ENCODE measurements around the gene GRIN3B. TPM values are rescaled to one million over a fixed set of nuclear protein-coding genes. Genes with fewer than 3 reads are reported as not detected.

GRIN3B gene
- total and polyA plus RNA-seq, 2 of the 8 experiments (the other 6 are each of a cell fraction or from before 2014, with no cell fraction given): 0.45 to 1.0 TPM

GRCh38 chr19:984165-984967, 15.9 kb upstream of the GRIN3B start, which contains the start of gene WDR18 (continued):
- TF ChIP-seq RAD21 (IDR thresholded peaks at IDR 0.05 in 1 of 2, conservative IDR thresholded peaks at IDR 0.05 in 1 of 2; ENCODE audit: low read depth in 2 of 2, low read length in 2 of 2): no peak
- no peak for TF ChIP-seq SIX5 (IDR thresholded peaks at IDR 0.05; ENCODE audit: low read depth, low read length)
- peak; percentile 46 to 72; a peak in 1 of 4 replicates for TF ChIP-seq HDAC2 (IDR thresholded peaks at IDR 0.05; ENCODE audit: borderline replicate concordance in 1 of 2, low read depth in 2 of 2, low read length in 2 of 2)
- peak; percentile 98 for TF ChIP-seq KDM5A (IDR thresholded peaks at IDR 0.05; ENCODE audit: low read length)
- no peak for TF ChIP-seq KDM1A (IDR thresholded peaks at IDR 0.05; ENCODE audit: borderline replicate concordance, low read length)
- TF ChIP-seq BRCA1 (IDR thresholded peaks at IDR 0.05; ENCODE audit: low read depth, low read length): no peak
- TF ChIP-seq HDAC6 (IDR thresholded peaks at IDR 0.05; ENCODE audit: low read depth, low read length): no peak
- TF ChIP-seq RXRA (IDR thresholded peaks at IDR 0.05; ENCODE audit: insufficient read depth, low read depth, low read length): no peak
- peak; percentile 92 for TF ChIP-seq PHF8 (conservative IDR thresholded peaks at IDR 0.05; ENCODE audit: low read depth, low read length)
- TF ChIP-seq SRF (IDR thresholded peaks at IDR 0.05; ENCODE audit: low read depth, low read length): peak; percentile 55
- no peak for TF ChIP-seq JUN (IDR thresholded peaks at IDR 0.05; ENCODE audit: low read depth, low read length)
- TF ChIP-seq POLR2A (IDR thresholded peaks at IDR 0.05; ENCODE audit: control extremely low read depth in 1 of 2, low read depth in 2 of 2, low read length in 2 of 2): peak; percentile 66 to 76
- TF ChIP-seq YY1 (IDR thresholded peaks at IDR 0.05; ENCODE audit: low read depth, low read length): peak; percentile 99
- TF ChIP-seq BACH1 (IDR thresholded peaks at IDR 0.05; ENCODE audit: low read length): peak; percentile 76
- TF ChIP-seq TEAD4 (IDR thresholded peaks at IDR 0.05; ENCODE audit: low read depth, low read length): no peak
- TF ChIP-seq CHD2 (IDR thresholded peaks at IDR 0.05; ENCODE audit: low read length): 0 out of 2 replicates have a peak, but pooled peaks have one; percentile 28
- TF ChIP-seq FOSL1 (IDR thresholded peaks at IDR 0.05; ENCODE audit: insufficient read depth, low read depth, low read length): no peak
- TF ChIP-seq ATF3 (IDR thresholded peaks at IDR 0.05; ENCODE audit: insufficient read depth, low read depth, low read length): peak; percentile 49; the same call in 1 of the 2 replicates
- peak; percentile 91 for TF ChIP-seq POLR2AphosphoS5 (IDR thresholded peaks at IDR 0.05; ENCODE audit: low read depth, low read length)
- TF ChIP-seq USF2 (IDR thresholded peaks at IDR 0.05; ENCODE audit: low read length): no peak
- TF ChIP-seq E2F6 (IDR thresholded peaks at IDR 0.05): peak; percentile 77
- TF ChIP-seq RFX5 (IDR thresholded peaks at IDR 0.05; ENCODE audit: borderline replicate concordance, low read depth, low read length): no peak

Data from H1 (cell line).